Panc1 (cell line): ENCODE data around the gene TTC34.

ENCODE experiments used
- POLR2AphosphoS5 ChIP-seq: IDR thresholded peaks from 2 replicates; pipeline ENCODE4 v1.6.1; 2012; ENCODE audit warnings: mild to moderate bottlenecking, low read depth, low read length, moderate library complexity
- SIN3A ChIP-seq: IDR thresholded peaks from 2 replicates; pipeline ENCODE4 v1.6.1; 2012; ENCODE audit warnings: low read depth, mild to moderate bottlenecking, low read length, moderate library complexity, borderline replicate concordance; ENCODE audit not compliant: insufficient read depth
- TF ChIP-seq, protein P1 (sequence below): fragments of 450-650 bp; IDR thresholded peaks from 2 replicates; pipeline ENCODE4 v1.5.1; 2017; ENCODE audit warnings: mild to moderate bottlenecking
- TF ChIP-seq, protein P2 (sequence below), 2 experiments: IDR thresholded peaks; 2 replicates each; pipeline ENCODE4 v1.6.1; 2011 to 2012; ENCODE audit warnings: low read depth in 2 of 2, control low read depth in 1 of 2, low read length in 1 of 2, mild to moderate bottlenecking in 1 of 2, moderate library complexity in 1 of 2; ENCODE audit not compliant: insufficient read depth in 1 of 2

DNA sequence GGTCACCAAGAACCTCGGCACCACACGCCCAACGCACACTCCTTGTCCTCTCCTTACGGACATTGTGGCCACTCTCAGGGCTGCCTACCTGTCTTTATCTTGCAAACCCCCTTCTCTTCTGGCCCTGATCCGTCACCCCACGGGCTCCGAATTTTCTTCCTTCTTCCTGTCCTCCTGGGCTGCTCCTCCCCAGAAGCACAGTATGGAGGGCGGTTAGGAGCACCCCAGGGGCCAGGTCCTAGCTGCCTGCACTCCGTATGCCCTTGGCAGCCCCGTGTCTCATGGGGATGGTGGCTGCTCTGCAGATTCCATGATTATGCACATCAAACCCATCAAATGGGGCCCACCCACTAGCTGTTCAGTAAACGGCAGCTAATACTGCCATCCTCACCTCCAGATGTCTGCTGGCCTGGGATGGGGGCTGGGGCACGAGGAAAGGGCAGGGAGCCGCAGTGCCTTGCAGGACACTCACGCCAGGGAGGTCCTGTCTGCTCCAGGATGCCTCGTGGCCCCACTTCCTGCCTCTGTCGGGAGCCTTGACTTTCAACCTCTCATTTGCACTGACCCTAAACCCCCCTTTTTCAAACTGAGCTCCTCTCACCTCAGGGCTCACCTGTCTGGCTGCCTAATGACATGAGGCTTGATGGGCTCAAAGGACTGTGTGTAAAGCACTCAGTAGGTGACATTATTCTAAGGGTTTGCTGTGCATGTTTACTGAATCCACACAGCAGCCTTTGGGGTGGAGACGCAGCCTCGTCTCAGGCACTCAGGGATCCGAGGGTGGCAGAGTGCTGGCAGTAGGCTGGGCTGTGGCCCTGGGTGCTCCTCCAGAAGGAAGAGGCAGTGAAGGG is 4.4 kb downstream of the TTC34 start:
- TF ChIP-seq, protein P1, sequence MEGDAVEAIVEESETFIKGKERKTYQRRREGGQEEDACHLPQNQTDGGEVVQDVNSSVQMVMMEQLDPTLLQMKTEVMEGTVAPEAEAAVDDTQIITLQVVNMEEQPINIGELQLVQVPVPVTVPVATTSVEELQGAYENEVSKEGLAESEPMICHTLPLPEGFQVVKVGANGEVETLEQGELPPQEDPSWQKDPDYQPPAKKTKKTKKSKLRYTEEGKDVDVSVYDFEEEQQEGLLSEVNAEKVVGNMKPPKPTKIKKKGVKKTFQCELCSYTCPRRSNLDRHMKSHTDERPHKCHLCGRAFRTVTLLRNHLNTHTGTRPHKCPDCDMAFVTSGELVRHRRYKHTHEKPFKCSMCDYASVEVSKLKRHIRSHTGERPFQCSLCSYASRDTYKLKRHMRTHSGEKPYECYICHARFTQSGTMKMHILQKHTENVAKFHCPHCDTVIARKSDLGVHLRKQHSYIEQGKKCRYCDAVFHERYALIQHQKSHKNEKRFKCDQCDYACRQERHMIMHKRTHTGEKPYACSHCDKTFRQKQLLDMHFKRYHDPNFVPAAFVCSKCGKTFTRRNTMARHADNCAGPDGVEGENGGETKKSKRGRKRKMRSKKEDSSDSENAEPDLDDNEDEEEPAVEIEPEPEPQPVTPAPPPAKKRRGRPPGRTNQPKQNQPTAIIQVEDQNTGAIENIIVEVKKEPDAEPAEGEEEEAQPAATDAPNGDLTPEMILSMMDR: no peak
- TF ChIP-seq, protein P2, sequence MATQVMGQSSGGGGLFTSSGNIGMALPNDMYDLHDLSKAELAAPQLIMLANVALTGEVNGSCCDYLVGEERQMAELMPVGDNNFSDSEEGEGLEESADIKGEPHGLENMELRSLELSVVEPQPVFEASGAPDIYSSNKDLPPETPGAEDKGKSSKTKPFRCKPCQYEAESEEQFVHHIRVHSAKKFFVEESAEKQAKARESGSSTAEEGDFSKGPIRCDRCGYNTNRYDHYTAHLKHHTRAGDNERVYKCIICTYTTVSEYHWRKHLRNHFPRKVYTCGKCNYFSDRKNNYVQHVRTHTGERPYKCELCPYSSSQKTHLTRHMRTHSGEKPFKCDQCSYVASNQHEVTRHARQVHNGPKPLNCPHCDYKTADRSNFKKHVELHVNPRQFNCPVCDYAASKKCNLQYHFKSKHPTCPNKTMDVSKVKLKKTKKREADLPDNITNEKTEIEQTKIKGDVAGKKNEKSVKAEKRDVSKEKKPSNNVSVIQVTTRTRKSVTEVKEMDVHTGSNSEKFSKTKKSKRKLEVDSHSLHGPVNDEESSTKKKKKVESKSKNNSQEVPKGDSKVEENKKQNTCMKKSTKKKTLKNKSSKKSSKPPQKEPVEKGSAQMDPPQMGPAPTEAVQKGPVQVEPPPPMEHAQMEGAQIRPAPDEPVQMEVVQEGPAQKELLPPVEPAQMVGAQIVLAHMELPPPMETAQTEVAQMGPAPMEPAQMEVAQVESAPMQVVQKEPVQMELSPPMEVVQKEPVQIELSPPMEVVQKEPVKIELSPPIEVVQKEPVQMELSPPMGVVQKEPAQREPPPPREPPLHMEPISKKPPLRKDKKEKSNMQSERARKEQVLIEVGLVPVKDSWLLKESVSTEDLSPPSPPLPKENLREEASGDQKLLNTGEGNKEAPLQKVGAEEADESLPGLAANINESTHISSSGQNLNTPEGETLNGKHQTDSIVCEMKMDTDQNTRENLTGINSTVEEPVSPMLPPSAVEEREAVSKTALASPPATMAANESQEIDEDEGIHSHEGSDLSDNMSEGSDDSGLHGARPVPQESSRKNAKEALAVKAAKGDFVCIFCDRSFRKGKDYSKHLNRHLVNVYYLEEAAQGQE (IDR thresholded peaks at IDR 0.05; ENCODE audit: insufficient read depth in 1 of 2, low read depth in 2 of 2, low read length in 1 of 2): no peak
- TF ChIP-seq SIN3A (no peak), POLR2AphosphoS5 (no peak)
